ENCODE results near the gene TMEM108. TPM values are rescaled to one million over a fixed set of nuclear protein-coding genes. Genes with fewer than 3 reads are reported as not detected.

Gene TMEM108
- polyA plus RNA-seq, 1 of the 3 experiments (the other 2 are of a cell fraction) = 8.6 TPM

DNA sequence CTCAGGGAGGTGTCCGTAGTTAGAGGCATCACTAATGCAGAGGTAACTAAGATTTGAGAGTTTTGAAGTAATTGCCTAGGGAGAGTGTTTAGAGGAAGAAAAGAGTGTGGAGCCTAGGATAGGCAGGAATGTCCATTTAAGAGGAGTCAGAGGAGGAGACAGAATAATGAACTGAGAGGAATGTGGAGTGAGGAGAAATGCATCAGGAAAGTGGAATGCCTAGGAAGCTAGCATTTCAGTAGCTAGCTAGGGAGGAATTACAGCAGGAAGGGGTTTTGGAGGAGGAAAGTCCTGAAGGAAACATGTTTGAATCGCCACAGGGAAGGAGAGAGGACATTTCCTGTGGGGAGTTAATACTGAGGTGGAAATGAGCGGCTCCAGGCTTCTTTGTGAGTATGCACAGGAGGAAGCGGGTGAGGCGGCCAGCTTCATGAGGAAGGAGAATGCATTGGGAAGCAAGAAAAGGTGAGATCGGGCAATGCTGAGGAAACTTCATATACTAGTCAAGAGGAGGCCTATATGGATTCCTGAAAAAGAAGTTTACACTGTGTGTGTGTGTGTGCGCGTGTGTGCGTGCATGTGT lies 154.3 kb downstream of the TMEM108 start:
- Histone ChIP-seq H3K9me3 (no peaks in the 10 kb centered on the region), H3K4me3 (ENCODE audit: low read depth in 2 of 2, low read length in 1 of 2) (no peak overlapping the region), H3K79me2 (ENCODE audit: insufficient read depth) (no peaks in the 10 kb centered on the region), H2AFZ (ENCODE audit: low read depth) (no peak overlapping the region), H3K27ac (ENCODE audit: low read depth in 2 of 2, low read length in 1 of 2) (no peak overlapping the region), H3F3A (replicated peaks; ENCODE audit: insufficient read depth) (no peaks in the 10 kb centered on the region), H3K27me3 (ENCODE audit: insufficient read depth) (no peaks in the 10 kb centered on the region), H3K4me2 (no peak overlapping the region), H3K9ac (no peak overlapping the region), H3K36me3 (replicated peaks in 1 of 2; ENCODE audit: control insufficient read depth in 1 of 2, insufficient read depth in 2 of 2, low read length in 1 of 2) (no peaks in the 10 kb centered on the region), H3K4me1 (ENCODE audit: control insufficient read depth in 1 of 2, insufficient read depth in 2 of 2, low read depth in 1 of 2, low read length in 1 of 2) (peaks cover 9 to 10% of the 10 kb centered on the region in 2 experiments; a peak in 3 of 4 replicates), H3K9me2 (no peaks in the 10 kb centered on the region), H4K20me1 (ENCODE audit: insufficient read depth) (no peaks in the 10 kb centered on the region)
- WGBS (ENCODE audit: low lambda C conversion rate) = 86% methylated on average over 9 of the region's 9 CpGs
- ChIA-PET CTCF (interaction anchor here (0.8 to 1.4 kb wide), 2 partner anchors 11 to 29 kb away, joined by 3 read pairs; no protein-coding TSS in a partner anchor), POLR2A (no interaction called here)
- TF ChIP-seq TEAD4 (IDR thresholded peaks at IDR 0.05; ENCODE audit: borderline replicate concordance, insufficient read depth) = no peak
- TF ChIP-seq MXI1 (IDR thresholded peaks at IDR 0.05; ENCODE audit: low read depth, low read length) = no peak
- TF ChIP-seq, protein P1, sequence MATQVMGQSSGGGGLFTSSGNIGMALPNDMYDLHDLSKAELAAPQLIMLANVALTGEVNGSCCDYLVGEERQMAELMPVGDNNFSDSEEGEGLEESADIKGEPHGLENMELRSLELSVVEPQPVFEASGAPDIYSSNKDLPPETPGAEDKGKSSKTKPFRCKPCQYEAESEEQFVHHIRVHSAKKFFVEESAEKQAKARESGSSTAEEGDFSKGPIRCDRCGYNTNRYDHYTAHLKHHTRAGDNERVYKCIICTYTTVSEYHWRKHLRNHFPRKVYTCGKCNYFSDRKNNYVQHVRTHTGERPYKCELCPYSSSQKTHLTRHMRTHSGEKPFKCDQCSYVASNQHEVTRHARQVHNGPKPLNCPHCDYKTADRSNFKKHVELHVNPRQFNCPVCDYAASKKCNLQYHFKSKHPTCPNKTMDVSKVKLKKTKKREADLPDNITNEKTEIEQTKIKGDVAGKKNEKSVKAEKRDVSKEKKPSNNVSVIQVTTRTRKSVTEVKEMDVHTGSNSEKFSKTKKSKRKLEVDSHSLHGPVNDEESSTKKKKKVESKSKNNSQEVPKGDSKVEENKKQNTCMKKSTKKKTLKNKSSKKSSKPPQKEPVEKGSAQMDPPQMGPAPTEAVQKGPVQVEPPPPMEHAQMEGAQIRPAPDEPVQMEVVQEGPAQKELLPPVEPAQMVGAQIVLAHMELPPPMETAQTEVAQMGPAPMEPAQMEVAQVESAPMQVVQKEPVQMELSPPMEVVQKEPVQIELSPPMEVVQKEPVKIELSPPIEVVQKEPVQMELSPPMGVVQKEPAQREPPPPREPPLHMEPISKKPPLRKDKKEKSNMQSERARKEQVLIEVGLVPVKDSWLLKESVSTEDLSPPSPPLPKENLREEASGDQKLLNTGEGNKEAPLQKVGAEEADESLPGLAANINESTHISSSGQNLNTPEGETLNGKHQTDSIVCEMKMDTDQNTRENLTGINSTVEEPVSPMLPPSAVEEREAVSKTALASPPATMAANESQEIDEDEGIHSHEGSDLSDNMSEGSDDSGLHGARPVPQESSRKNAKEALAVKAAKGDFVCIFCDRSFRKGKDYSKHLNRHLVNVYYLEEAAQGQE (IDR thresholded peaks at IDR 0.05; ENCODE audit: low read depth, low read length) = no peak
- no peak for TF ChIP-seq SMC3 (IDR thresholded peaks at IDR 0.05; ENCODE audit: low read depth, low read length)
- no peak for TF ChIP-seq MEF2A (IDR thresholded peaks at IDR 0.05; ENCODE audit: borderline replicate concordance, low read depth)
- TF ChIP-seq POLR2AphosphoS5 (IDR thresholded peaks at IDR 0.05; ENCODE audit: low read depth, low read length) = no peak
- TF ChIP-seq, protein P2, sequence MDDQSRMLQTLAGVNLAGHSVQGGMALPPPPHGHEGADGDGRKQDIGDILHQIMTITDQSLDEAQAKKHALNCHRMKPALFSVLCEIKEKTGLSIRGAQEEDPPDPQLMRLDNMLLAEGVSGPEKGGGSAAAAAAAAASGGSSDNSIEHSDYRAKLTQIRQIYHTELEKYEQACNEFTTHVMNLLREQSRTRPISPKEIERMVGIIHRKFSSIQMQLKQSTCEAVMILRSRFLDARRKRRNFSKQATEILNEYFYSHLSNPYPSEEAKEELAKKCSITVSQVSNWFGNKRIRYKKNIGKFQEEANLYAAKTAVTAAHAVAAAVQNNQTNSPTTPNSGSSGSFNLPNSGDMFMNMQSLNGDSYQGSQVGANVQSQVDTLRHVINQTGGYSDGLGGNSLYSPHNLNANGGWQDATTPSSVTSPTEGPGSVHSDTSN (IDR thresholded peaks at IDR 0.05) = no peak
- TF ChIP-seq RAD21 (IDR thresholded peaks at IDR 0.05; ENCODE audit: low read length) = no peak
- TF ChIP-seq NRF1 (IDR thresholded peaks at IDR 0.05; ENCODE audit: low read depth, low read length) = no peak
- TF ChIP-seq EZH2phosphoT487 (IDR thresholded peaks at IDR 0.05; ENCODE audit: borderline replicate concordance, low read depth) = no peak
- TF ChIP-seq EP300 (IDR thresholded peaks at IDR 0.05; ENCODE audit: borderline replicate concordance in 1 of 2, low read depth in 1 of 2, low read length in 1 of 2) = no peak
- TF ChIP-seq ELF1 (IDR thresholded peaks at IDR 0.05) = no peak
- TF ChIP-seq, protein P3, sequence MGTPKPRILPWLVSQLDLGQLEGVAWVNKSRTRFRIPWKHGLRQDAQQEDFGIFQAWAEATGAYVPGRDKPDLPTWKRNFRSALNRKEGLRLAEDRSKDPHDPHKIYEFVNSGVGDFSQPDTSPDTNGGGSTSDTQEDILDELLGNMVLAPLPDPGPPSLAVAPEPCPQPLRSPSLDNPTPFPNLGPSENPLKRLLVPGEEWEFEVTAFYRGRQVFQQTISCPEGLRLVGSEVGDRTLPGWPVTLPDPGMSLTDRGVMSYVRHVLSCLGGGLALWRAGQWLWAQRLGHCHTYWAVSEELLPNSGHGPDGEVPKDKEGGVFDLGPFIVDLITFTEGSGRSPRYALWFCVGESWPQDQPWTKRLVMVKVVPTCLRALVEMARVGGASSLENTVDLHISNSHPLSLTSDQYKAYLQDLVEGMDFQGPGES (IDR thresholded peaks at IDR 0.05; ENCODE audit: low read depth, low read length) = no peak
- TF ChIP-seq, protein P4, sequence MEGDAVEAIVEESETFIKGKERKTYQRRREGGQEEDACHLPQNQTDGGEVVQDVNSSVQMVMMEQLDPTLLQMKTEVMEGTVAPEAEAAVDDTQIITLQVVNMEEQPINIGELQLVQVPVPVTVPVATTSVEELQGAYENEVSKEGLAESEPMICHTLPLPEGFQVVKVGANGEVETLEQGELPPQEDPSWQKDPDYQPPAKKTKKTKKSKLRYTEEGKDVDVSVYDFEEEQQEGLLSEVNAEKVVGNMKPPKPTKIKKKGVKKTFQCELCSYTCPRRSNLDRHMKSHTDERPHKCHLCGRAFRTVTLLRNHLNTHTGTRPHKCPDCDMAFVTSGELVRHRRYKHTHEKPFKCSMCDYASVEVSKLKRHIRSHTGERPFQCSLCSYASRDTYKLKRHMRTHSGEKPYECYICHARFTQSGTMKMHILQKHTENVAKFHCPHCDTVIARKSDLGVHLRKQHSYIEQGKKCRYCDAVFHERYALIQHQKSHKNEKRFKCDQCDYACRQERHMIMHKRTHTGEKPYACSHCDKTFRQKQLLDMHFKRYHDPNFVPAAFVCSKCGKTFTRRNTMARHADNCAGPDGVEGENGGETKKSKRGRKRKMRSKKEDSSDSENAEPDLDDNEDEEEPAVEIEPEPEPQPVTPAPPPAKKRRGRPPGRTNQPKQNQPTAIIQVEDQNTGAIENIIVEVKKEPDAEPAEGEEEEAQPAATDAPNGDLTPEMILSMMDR (IDR thresholded peaks at IDR 0.05) = no peak
- DNase-seq = no peak

Measured in SK-N-SH (cell line).